Measurements from ENCODE around the gene SRRM4.

SRRM4 gene

GRCh38 chr12:119122751-119123150 lies 141.4 kb downstream of the SRRM4 start:
- DNase-seq, result no peak

- no peak for DNase-seq
Observed at GRCh38 chr12:119128527-119128926, 147.2 kb downstream of the SRRM4 start.

GRCh38 chr12:119129827-119130434 lies 148.6 kb downstream of the SRRM4 start:
- DNase-seq, result no peak

DNA sequence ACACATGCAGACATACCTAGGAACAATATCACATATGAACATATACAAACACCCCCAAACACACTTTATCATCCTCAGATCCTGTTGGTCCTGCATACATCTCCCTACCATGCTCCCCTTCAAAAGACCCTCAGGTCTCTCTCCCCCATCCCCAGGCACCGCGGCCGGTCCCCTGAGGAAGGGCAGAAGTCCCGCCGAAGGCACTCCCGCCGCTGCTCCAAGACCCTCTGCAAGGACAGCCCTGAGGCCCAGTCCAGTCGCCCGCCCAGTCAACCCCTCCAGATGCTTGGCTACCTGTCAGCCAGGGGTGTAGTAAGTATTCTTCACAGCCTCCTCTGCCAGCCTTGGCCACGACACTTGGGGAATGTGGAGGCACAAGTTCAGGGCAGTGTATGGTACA lies 149.2 kb downstream of the SRRM4 start:
- DNase-seq, result no peak

DNA sequence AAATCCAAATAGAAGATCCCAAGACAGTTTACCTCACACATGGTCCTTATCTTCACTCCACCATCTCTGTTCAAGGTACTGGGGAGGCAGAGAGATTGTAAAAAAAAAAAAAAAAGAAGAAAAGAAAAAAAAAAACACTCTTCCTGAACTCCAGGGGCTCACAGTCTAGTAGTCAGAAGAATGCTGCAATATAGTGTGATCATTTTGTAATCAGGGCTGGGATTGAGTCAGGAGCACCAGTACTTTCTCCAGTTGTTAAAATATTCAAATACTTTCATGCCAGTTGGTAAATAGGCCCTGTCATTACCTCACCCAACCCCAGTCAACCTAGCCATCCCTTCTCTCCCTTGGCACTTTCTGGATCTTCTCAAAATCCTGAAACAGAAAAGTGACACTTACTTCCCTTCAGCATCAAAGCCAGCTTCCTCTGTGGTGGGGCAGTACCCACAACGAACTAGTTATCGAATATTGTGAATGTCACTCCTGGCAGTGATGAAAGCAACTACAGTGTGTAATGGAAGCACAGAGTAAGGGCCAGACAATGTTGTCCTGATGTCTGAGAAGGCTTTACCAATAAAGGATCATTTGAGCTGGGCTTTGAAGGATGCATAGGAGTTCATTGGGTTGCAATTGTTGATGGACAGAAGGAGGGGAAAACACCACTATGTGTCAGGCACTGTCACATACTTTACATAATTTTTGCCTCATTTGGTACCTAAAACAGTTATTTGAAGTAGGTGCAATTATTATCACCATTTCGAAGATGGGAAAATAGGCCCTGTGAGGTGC lies 153.1 kb downstream of the SRRM4 start:
- DNase-seq, result no peak

DNA sequence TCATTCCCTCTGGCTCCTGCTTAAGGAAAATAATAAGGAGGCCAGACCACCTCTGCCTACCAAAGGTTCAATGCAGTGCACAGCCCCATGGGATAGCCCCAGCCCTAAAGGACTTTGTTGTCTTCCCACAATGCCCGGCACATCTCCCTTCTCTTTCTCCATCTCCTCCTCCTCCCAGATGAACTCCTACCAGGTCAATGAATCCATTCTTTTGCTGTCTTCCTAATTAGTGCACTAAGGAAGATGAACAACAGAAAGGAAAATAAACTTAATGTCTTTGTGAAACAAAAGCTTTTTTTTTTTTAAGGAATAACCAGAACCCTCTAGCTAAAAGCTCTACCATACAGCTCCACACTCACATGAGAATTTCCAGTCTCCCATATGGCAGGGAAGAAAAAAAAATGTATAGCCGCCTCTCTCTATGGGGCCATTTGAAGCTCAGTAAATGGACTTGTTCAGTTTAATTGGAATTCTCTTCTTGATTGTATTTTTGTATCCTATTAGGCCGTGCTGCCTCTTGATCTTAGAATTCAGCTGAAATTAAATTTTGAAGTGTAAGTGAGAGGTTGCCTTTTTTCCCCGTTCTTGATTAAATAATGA lies 155.6 kb downstream of the SRRM4 start:
- no peak for DNase-seq

DNA sequence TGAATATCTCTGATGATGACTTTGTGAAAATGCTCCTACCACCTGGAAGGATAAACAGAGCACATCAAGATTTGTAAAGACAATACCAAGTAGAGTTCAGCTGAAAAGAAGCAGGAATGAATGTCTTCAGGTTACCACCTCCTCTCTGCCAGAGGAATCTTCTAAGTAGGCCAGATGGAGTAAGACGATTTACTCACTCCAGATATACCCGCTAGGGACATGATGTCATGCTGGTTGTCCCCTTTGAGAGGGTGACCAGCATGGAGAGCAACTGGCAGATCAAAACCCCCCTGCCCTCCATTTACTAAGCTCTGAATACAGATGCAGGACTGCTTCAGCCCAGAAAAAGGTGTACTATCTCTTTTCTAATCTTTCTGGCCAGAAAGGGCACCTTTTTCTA lies 158.1 kb downstream of the SRRM4 start:
- DNase-seq, result no peak

DNA sequence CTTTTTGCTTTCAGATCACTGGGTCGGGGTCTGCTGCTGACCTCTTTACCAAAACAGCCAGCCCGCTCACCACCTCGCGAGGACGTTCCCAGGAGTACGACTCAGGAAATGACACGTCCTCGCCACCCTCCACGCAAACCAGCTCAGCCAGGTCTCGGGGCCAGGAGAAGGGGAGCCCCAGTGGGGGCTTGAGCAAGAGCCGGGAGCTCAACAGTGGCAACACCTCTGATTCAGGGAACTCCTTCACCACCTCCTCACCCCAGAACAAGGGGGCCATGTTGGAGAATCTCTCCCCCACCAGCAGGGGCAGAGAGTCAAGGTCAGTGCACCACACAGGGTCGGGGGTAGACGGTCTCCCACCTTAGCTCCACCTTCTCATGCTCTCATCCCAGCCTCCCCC lies 164.0 kb downstream of the SRRM4 start:
- DNase-seq, result no peak

- no peak for DNase-seq
Observed at GRCh38 chr12:119147847-119148448, 166.6 kb downstream of the SRRM4 start.

DNA sequence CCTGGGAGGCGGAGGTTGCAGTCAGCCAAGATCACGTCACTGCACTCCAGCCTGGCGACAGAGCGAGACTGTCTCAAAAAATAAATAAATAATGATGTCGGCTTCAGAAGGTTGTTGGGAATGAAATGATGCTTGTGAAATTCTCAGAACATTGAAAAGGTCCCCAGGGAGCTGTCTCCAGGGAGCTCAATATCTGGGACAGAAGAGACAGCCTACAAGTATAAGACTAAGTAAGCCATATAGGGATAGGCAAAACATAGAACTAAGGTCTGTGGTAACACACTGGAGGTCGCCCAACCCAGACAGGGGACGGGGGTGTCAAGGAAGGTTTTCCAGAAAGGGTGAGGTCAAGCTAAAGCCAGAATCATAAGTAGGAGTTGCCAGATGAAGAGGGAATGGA lies 167.9 kb downstream of the SRRM4 start:
- DNase-seq, result no peak

GRCh38 chr12:119151445-119152026 lies 170.2 kb downstream of the SRRM4 start:
- DNase-seq, result no peak

DNA sequence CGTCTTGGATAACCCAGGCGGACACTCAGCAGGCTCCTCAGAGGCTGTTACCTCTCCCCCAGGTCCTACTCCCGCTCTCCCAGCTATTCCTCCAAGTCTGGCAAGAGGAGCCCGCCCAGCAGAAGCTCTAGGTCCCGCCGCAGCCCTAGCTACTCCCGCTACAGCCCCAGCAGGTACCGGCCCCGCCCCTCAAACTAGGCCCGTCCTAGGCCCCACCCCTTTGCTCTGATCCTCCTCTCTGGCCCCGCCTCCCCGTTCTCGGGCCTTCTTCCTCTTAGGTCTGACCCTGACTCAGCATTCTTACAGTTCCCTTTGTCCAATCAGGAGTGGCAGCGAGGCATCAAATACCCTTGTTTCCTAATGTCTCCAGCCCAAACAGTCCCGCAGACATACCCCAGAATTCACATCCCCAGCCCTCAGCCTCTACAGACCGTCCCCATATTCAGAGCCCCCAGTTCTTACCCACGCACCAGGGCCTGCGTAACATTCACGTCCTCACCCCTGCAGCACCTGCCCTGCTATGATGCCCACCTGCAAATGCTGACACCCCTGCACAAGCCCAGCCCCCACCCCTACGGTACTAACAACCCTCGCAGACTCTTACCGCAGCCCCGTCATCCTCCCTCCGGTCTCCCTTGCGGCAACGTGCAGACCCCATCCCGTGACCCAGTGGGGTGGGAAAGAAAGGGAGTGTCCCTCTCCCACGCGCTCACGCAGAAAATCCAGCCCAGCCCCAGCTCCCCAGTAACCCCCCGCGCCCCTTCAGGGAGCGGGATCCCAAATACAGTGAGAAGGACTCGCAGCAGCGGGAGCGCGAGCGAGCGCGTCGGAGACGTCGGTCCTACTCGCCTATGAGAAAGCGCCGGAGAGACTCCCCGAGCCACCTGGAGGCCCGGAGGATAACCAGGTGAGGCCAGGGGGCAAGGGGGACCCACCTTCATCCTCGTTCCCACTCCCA lies 172.4 kb downstream of the SRRM4 start:
- no peak for DNase-seq

DNA sequence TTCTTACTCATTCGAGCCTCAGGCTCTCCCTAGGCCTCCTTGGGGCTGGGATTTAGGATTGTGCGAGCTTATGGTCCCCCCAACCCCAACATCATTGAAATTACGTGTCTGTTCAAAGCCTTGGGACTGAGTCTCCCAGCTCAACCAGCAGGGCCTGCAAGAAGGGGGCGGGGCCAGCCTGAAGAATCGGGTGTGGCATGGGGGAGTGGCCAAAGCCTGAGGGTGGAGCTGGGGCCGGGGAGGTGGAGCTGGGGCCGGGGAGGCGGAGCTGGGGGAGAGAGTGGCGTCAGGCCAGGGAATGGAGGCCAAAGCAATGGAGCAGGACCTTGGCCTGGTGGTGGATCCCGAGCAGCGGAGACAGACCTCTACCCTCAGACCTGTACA lies 173.1 kb downstream of the SRRM4 start:
- DNase-seq, result no peak

DNA sequence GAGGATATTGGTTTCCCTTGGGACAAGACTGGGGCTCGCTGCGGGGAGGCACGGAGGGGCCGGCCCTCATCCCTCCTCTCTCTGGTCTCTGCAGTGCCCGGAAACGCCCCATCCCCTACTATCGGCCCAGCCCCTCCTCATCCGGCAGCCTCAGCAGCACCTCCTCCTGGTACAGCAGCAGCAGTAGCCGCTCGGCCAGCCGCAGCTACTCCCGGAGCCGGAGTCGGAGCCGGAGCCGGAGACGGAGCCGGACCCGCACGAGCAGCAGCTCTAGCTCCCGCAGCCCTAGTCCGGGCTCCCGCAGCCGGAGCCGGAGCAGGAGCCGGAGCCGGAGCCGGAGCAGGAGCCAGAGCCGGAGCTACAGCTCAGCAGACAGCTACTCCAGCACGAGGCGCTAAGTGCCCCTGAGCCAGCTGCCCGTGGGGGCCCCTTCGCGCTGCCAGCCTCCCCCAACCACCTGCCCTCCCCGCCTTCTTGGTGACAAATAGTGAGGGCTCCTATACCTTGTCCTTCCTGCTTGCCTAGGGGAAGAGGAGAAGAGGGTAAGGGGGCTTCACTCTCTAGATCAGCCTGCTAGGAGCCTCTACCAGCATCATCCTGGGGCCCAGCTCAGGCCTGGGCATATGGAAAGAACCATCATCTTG lies 175.2 kb downstream of the SRRM4 start:
- DNase-seq, result no peak

- no peak for DNase-seq
Observed at GRCh38 chr12:119157528-119157927, 176.2 kb downstream of the SRRM4 start.

DNA sequence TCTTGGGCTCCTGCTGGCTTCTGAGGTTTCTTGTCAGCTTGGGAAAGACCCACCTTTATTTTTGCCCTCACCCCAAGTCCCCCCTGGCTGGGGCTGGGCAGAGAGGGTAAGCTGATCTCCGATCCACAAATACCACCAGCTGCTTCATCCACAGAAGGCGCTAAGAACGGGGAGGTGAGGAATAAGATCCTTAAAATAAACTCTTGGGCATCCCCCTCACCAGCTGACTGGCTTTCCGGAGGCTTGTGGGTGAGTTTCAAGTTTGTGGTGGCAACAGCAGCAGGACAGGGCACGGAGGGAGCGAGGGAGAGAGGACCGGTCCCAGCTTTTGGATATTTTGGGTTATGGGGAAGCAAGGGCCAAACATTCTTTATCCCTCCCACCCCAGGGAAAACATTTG lies 176.6 kb downstream of the SRRM4 start:
- no peak for DNase-seq

GRCh38 chr12:119158402-119158801 lies 177.1 kb downstream of the SRRM4 start:
- DNase-seq, result no peak

GRCh38 chr12:119159844-119160243 lies 178.5 kb downstream of the SRRM4 start:
- no peak for DNase-seq

DNA sequence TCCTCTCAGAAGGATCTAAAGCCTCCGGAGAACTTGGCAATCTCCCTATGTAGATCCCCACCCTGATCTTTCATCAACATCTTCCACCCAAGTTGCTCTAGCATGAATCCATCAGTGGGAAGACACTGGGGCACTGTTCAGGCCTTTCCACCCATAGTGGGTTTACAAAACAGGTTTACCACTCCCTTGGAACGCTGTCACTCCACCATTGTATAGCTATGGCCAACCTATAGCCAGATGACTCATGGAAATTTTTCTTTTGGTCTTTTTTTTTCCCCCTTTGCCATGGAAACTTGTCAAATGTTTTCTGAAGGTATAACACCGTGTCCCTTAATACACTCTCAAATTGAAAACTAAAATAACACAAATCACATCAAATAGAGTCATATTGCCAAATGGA lies 186.6 kb downstream of the SRRM4 start:
- DNase-seq, result no peak

DNA sequence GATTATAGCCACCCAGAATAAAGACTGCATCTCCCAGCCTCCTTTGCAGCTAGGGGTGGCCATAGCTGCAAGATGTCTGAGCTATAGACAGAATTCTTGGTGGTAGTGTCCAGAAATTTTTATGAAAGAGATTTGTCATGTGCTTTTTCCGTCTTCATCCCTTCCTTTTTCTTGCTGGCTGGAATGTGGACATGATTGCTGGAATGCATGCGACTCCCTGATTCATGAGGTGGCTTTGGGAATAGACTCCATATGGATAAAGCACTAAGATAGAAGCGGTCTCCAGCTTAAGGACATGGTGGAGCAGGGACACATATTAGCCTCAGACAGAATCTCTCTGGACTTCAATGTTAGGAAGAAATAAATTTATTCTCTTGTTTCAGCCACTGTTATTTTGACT lies 187.4 kb downstream of the SRRM4 start:
- no peak for DNase-seq

GRCh38 chr12:119169150-119169549 lies 187.8 kb downstream of the SRRM4 start:
- no peak for DNase-seq

DNA sequence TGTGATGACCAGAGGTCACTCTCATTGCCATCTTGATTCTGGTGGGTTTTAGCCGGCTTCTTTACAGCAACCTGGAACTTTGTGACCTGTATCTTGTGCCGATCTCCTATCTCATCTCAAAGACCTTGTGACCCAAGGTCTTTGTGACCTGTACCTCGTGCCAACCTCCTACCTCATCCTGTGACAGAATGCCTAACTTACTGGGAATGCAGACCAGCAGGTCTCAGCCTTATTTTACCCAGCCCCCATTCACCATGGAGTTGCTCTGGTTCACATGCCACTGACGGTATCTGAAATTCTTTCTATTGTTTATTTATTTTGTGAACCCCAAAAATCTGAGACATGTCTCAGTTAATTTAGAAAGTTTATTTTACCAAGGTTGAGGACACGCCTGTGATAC lies 189.9 kb downstream of the SRRM4 start:
- DNase-seq, result no peak
